Adipose tissue (tissue), 3 donors: ENCODE data around the gene CHCHD3. TPM values are rescaled to one million over a fixed set of nuclear protein-coding genes. Genes with fewer than 3 reads are reported as not detected.

Experiments
- H3K27ac ChIP-seq: one replicate; pipeline ENCODE4 v1.5.1; 2013; ENCODE audit warnings: low read depth, low read length
- WGBS, 3 donors: extraction: QIAGEN DNeasy Blood & Tissue Kit; methylation state at CpG; one replicate each; pipeline ENCODE4 v1.1.7; 2013; 5-methylcytosine and 5-hydroxymethylcytosine counted together
- polyA plus RNA-seq, 3 donors: library from polyadenylated mRNA; stranded (reverse); fragments of 200-250 nt; gene quantifications; one replicate each; pipeline ENCODE4 v1.2.3, GENCODE V29; 2013
- donor health status: healthy with polysubstance abuse.
- donor health status: Bipolar disorder and iron deficiency.
- donor health status: healthy.

Gene CHCHD3
- polyA plus RNA-seq, 3 donors = 23.4 to 58.2 (median 42.8) TPM

DNA sequence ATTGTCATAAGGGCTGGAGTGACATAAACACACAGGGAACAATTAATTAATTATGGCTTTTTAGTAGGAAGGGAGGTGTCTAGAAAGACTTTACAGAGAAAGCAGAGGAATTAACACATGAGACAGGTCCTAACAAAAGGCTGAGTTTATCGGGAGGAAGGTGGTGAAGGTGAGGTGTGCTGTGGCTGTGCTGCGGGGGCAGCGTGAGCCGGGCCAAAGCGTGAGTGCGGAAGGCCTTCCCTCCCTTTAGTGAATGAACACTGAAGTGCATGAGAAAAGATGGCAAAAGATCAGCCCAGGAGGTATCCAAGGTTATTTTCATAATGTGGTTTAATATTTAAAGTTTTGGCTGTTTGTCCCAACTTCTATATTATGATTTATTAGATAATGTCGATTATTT lies 262.2 kb downstream of the CHCHD3 start:
- H3K27ac ChIP-seq = no peak overlapping the region
- WGBS, 3 donors = 86 to 97% (median 96%) methylated on average over 7 of the region's 7 CpGs

DNA sequence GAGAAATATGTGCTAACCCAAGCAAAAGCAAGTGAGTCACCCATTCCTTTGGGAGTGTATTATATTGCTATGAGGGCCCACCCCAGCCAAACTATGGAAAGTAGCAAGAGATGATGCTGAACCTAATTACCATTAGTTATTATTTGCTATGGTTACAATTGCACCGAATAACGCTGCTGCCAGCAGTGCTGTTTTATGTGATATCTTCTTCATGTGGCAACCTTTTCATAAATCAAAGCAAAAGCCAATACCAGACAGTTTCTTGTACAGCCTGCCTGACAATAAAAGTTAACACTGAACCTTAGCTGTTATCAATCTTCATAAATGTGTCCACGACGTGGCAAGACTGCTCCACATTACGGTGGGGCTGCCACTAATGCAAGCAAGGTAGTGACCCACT lies 263.9 kb downstream of the CHCHD3 start:
- WGBS, 3 donors = 73 to 82% (median 80%) methylated on average over 5 of the region's 5 CpGs
- no peak overlapping the region for H3K27ac ChIP-seq

- no peak overlapping the region for H3K27ac ChIP-seq
- 64 to 78% (median 74%) methylated on average over 6 of the region's 6 CpGs for WGBS, 3 donors
These were observed 266.1 kb downstream of the CHCHD3 start for GRCh38 chr7:132815696-132816311.

GRCh38 chr7:132815130-132815529 lies 266.8 kb downstream of the CHCHD3 start:
- no peak overlapping the region for H3K27ac ChIP-seq

- H3K27ac ChIP-seq = no peak overlapping the region
- WGBS, 3 donors = 98 to 99% (median 98%) methylated on average over 2 of the region's 2 CpGs
These were observed 271.3 kb downstream of the CHCHD3 start for GRCh38 chr7:132810561-132810960.

DNA sequence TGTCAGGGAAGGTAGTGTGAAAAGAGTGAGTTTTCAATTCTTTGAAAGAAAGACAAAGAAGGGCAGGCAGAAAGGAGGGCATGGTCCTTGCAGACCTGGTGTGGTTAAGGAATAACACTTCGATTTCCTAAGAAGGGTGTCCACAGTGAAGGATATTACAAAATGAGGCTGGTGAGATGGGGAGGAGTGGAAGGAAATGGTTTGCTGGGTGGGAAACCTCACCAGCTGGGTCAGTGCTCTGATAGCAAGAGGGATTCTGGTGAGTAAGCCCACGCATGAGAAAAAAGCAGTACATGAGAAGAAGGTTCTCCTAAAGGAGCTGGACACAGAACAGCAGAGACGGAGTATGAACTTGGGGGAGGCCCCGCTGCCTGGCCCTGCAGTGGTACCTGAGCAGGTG lies 275.1 kb downstream of the CHCHD3 start:
- WGBS, 3 donors = 72 to 92% (median 85%) methylated on average over 4 of the region's 4 CpGs

GRCh38 chr7:132805766-132806165 lies 276.1 kb downstream of the CHCHD3 start:
- H3K27ac ChIP-seq = no peak overlapping the region
- WGBS, 3 donors = 55 to 82% (median 65%) methylated on average over 5 of the region's 5 CpGs

More for the DNA sequence above, 275.1 kb downstream of the CHCHD3 start:
- H3K27ac ChIP-seq = no peak overlapping the region

- WGBS, 3 donors = 85 to 94% (median 90%) methylated on average over 7 of the region's 7 CpGs
- no peak overlapping the region for H3K27ac ChIP-seq
These were observed 276.9 kb downstream of the CHCHD3 start for GRCh38 chr7:132804849-132805485.

- no peak overlapping the region for H3K27ac ChIP-seq
- WGBS, 3 donors = 85 to 95% (median 88%) methylated on average over 1 of the region's 1 CpG
These were observed 281.4 kb downstream of the CHCHD3 start for GRCh38 chr7:132800522-132800921.

GRCh38 chr7:132799081-132799413 lies 282.8 kb downstream of the CHCHD3 start:
- no peak overlapping the region for H3K27ac ChIP-seq

DNA sequence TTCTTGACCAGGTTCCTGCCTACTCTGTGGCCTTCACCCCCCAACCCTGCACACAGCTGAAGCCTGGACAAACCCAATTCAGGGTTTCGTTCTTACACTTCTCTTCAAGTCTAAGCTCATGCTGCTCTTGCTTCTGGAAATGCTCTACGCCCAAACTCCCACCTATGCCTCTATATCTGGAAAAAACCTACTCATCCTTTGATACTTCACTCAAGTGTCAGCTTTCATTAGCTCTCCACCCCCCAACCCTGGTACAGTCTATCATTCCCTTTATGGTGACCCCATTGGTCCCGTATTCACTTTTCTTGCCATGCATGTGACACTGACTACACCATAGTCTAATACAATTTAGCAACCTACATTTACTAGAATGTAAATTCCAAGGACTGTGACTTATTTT lies 284.7 kb downstream of the CHCHD3 start:
- 96 to 100% (median 98%) methylated on average over 3 of the region's 3 CpGs for WGBS, 3 donors
- H3K27ac ChIP-seq = no peak overlapping the region

GRCh38 chr7:132793474-132793873 lies 288.4 kb downstream of the CHCHD3 start:
- WGBS, 3 donors = 70 to 91% (median 80%) methylated on average over 3 of the region's 3 CpGs

GRCh38 chr7:132791036-132791435 lies 290.9 kb downstream of the CHCHD3 start:
- no peak overlapping the region for H3K27ac ChIP-seq
- 92 to 100% (median 100%) methylated on average over 1 of the region's 1 CpG for WGBS, 3 donors

More at GRCh38 chr7:132793474-132793873, 288.4 kb downstream of the CHCHD3 start:
- no peak overlapping the region for H3K27ac ChIP-seq

DNA sequence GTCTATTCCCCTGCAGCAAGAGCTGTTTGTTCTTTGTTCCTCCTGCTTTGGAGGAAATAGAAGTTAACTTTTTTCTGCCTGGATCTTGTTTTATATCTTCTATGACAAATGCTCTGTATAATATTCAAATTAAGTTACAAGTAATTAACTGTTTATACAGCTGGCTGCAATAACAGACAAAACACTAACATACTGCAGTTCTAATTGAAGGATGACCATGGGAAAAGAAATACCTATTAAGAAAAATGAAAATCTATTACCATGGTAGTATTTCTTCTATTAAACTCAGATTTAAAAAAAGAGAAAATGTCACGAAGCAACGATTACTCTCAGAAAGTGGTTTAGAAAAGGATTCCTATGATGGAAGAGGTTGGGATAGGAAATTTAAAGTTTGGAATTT lies 291.8 kb downstream of the CHCHD3 start:
- 95 to 98% (median 96%) methylated on average over 2 of the region's 2 CpGs for WGBS, 3 donors
- H3K27ac ChIP-seq = no peak overlapping the region

DNA sequence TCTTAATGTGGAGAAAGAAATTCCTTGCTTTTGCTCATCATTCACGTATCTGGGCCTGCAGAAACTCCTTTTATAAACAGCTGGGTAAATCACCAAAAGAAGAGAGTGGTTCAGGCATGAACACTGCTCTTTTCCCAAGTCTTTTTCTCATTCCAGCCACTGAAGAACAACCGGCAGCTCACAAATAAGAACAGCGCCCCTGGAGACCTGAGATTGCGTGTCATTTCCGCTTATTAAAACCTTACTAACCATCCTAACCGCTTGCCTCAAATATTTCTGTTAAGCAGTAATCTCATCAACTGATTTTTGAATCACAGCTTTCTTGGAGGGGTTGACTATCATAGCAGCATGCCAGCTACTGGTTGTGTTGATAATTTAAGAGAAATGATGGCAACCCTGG lies 292.6 kb downstream of the CHCHD3 start:
- 93 to 95% (median 95%) methylated on average over 6 of the region's 6 CpGs for WGBS, 3 donors

DNA sequence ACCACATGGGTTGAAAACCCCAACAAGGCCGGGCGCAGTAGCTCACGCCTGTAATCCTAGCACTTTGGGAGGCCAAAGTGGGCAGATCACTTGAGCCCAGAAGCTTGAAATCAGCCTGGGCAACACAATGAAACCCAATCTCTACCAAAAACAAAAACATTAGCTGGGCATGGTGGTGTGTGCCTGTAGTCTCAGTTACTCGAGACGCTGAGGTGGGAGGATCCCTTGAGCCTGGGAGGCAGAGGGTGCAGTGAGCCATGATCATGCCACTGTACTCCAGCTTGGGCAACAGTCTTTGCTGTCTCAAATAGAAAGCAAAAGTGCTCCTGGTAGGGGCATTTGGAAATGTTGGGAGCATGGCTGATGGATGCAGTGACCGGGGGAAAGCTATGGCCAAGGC lies 296.0 kb downstream of the CHCHD3 start:
- 97 to 98% (median 98%) methylated on average over 6 of the region's 6 CpGs for WGBS, 3 donors
- H3K27ac ChIP-seq = no peak overlapping the region

More for the DNA sequence above, 292.6 kb downstream of the CHCHD3 start:
- no peak overlapping the region for H3K27ac ChIP-seq

DNA sequence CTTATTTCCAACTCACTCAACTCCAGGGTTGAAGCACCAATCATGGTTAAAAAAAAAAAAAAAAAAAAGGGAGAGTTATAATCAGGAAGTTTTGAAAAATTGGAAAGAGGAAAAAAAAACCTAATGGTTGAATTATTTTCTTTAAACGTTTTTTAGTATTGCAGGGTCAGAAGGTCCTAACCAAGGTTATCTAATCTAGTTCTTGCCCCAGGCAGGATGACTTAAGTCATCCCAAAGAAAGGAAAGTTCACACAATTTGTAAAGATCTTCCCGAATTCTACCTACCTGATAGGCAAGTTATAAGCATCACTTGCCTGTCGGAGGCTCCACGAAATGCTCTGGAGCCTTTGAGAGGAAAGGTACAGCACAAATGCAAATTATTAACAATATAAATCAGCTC lies 297.5 kb downstream of the CHCHD3 start:
- WGBS, 3 donors = 84 to 86% (median 86%) methylated on average over 4 of the region's 4 CpGs
- no peak overlapping the region for H3K27ac ChIP-seq

GRCh38 chr7:132783824-132784223 lies 298.1 kb downstream of the CHCHD3 start:
- no peak overlapping the region for H3K27ac ChIP-seq
- 89 to 93% (median 91%) methylated on average over 8 of the region's 8 CpGs for WGBS, 3 donors

- WGBS, 3 donors = 91 to 96% (median 91%) methylated on average over 11 of the region's 11 CpGs
- H3K27ac ChIP-seq = no peak overlapping the region
These were observed 298.9 kb downstream of the CHCHD3 start for GRCh38 chr7:132782777-132783640.
